Breast epithelium (tissue), 3 donors: Measurements from ENCODE around the gene RTN4R.
"Not testable (repeated sequence)": the region's sequence is repeated elsewhere in the genome, so short reads cannot be mapped to it uniquely, and the experiment has no call there.

Source experiments
- POLR2A ChIP-seq: fragments of 450-650 bp; IDR thresholded peaks from one replicate; pipeline ENCODE4 v1.6.1; 2016; ENCODE audit warnings: antibody characterized with exemption, mild to moderate bottlenecking, moderate library complexity
- POLR2AphosphoS5 ChIP-seq, 3 donors: sonication (generic); formaldehyde crosslinking; IDR thresholded peaks; one replicate each; pipeline ENCODE4 v1.6.1; 2017; ENCODE audit warnings: antibody characterized with exemption in 3 of 3

DNA sequence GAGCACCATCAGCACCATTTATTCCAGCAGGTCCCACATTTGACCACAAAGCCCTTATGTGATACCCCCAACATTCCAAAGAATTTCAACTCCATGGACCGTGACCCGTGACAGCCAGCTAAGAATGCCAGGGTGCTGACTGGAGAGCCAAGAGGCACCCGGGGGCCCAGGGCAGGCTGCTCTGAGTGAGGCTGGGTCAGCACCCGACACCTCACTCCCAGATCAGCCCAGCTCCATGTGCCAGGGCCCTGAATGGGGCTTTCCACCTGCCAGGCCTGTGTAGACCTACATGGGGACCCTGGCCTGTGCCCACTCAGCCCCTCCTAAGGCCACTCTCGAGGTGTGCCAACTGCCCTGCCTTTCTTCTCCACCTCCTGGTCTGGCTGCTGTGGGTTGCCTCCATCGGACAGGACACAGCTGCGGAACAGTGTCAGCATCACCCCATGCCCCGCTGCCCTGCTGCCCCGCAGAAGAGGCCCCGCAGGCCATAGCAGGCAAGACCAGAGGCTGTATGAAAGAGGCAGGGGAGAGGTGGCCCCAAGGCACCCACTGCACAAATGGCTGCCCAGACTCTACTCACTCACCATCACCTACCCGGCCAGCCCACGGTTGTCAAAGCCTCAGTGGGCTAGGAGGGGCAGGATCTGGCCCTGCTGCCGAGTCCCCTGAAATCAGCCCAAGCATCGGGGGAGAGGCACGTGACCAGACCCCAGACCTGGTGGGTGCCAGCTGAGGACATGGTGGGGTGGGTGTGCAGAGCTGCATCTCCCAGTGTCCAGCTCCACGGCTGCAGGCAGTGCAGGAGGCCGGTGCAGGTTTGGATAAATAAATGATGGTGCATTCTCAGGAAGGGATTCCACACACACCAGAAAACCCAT is 4.5 kb downstream of the RTN4R start:
- not testable (repeated sequence) for TF ChIP-seq POLR2A; POLR2AphosphoS5 (IDR thresholded peaks at IDR 0.05)
